Ishikawa (cell line): ENCODE results near the gene ZNF530.
A peak's percentile ranks its signal among the peaks of the same experiment; 100 is the strongest.

Experiments
- CEBPB ChIP-seq: IDR thresholded peaks from 2 replicates; pipeline ENCODE4 v1.6.1; 2012
- CREB1 ChIP-seq: IDR thresholded peaks from 2 replicates; pipeline ENCODE4 v1.6.1; 2012; ENCODE audit warnings: low read depth
- EGR1 ChIP-seq: IDR thresholded peaks from 2 replicates; pipeline ENCODE4 v1.6.1; 2012
- EP300 ChIP-seq: IDR thresholded peaks from 2 replicates; pipeline ENCODE4 v1.6.1; 2012; ENCODE audit warnings: borderline replicate concordance
- FOXM1 ChIP-seq: IDR thresholded peaks from 2 replicates; pipeline ENCODE4 v1.6.1; 2012; ENCODE audit warnings: low read depth, borderline replicate concordance
- MAX ChIP-seq: IDR thresholded peaks from 2 replicates; pipeline ENCODE4 v1.6.1; 2012
- NFIC ChIP-seq: IDR thresholded peaks from 2 replicates; pipeline ENCODE4 v1.6.1; 2012
- RAD21 ChIP-seq: IDR thresholded peaks from 2 replicates; pipeline ENCODE4 v1.6.1; 2012; ENCODE audit warnings: low read depth
- REST ChIP-seq: IDR thresholded peaks from 2 replicates; pipeline ENCODE4 v1.6.1; 2012; ENCODE audit warnings: low read depth, mild to moderate bottlenecking
- TAF1 ChIP-seq: IDR thresholded peaks from 2 replicates; pipeline ENCODE4 v1.6.1; 2012; ENCODE audit warnings: low read depth, mild to moderate bottlenecking
- TCF12 ChIP-seq: IDR thresholded peaks from 2 replicates; pipeline ENCODE4 v1.6.1; 2012; ENCODE audit warnings: low read depth
- TEAD4 ChIP-seq: IDR thresholded peaks from 2 replicates; pipeline ENCODE4 v1.6.1; 2012
- USF1 ChIP-seq: IDR thresholded peaks from 2 replicates; pipeline ENCODE4 v1.6.1; 2012
- YY1 ChIP-seq: IDR thresholded peaks from 2 replicates; pipeline ENCODE4 v1.6.1; 2012; ENCODE audit warnings: low read depth
- ZBTB7A ChIP-seq: IDR thresholded peaks from 2 replicates; pipeline ENCODE4 v1.6.1; 2012; ENCODE audit warnings: low read depth

The ZNF530 gene

GRCh38 chr19:57599761-57600383, at the start of gene ZNF530:
TSS of gene ZNF530 (plus strand) at chr19:57599885. CDS start at chr19:57604346, 4,461 bp downstream.
- peak; percentile 43; the same call in 1 of the 2 replicates for TF ChIP-seq TCF12
- TF ChIP-seq NFIC, result peak; percentile 100
- no peak for TF ChIP-seq RAD21
- 0 out of 2 replicates have a peak, but pooled peaks have one; percentile 31 for TF ChIP-seq YY1

GRCh38 chr19:57552432-57552831, 47.3 kb upstream of the ZNF530 start:
- no peak for TF ChIP-seq TAF1
- TF ChIP-seq MAX, result no peak
- no peak for TF ChIP-seq YY1
- no peak for TF ChIP-seq RAD21
- TF ChIP-seq EGR1, result no peak
- no peak for TF ChIP-seq TEAD4
- no peak for TF ChIP-seq CREB1
- TF ChIP-seq FOXM1, result no peak
- TF ChIP-seq REST, result no peak
- no peak for TF ChIP-seq USF1
- TF ChIP-seq TCF12, result no peak
- no peak for TF ChIP-seq ZBTB7A
- TF ChIP-seq CEBPB, result no peak
- no peak for TF ChIP-seq EP300
- no peak for TF ChIP-seq NFIC

- no peak for TF ChIP-seq TCF12
- no peak for TF ChIP-seq EP300
- no peak for TF ChIP-seq RAD21
- no peak for TF ChIP-seq REST
- no peak for TF ChIP-seq TEAD4
Measured at GRCh38 chr19:57557659-57558058, 42.0 kb upstream of the ZNF530 start.

- TF ChIP-seq RAD21 (no peak), ZBTB7A (no peak), NFIC (no peak), USF1 (no peak), FOXM1 (no peak), TCF12 (no peak), YY1 (no peak), MAX (no peak), EP300 (no peak), TAF1 (no peak), CREB1 (no peak), REST (no peak), TEAD4 (no peak), CEBPB (no peak), EGR1 (no peak)
Measured at GRCh38 chr19:57558525-57558924, 41.2 kb upstream of the ZNF530 start.
